GM23248 (cell line): ENCODE measurements around the gene SERPINH1. TPM values are rescaled to one million over a fixed set of nuclear protein-coding genes. Genes with fewer than 3 reads are reported as not detected.

ENCODE experiments used
- DNase-seq: peaks from one replicate; pipeline ENCODE4 v3.0.0-alpha.2; 2015
- H2AFZ ChIP-seq: fragments of 200-600 bp; sonication (generic); 2 replicates; pipeline ENCODE4 v1.6.1; 2016; ENCODE audit warnings: antibody characterized with exemption
- H3F3A ChIP-seq: fragments of 200-600 bp; sonication (generic); 2 replicates; pipeline ENCODE4 v1.6.1; 2016; ENCODE audit warnings: mild to moderate bottlenecking, antibody characterized with exemption, mixed run types; ENCODE audit not compliant: insufficient read depth
- H3K27ac ChIP-seq: fragments of 200-600 bp; sonication (generic); 2 replicates; pipeline ENCODE4 v1.5.1; 2016; ENCODE audit warnings: mild to moderate bottlenecking
- H3K27me3 ChIP-seq: fragments of 200-600 bp; sonication (generic); replicated peaks from 2 replicates; pipeline ENCODE4 v1.6.1; 2016; ENCODE audit warnings: mild to moderate bottlenecking; ENCODE audit not compliant: insufficient read depth
- H3K36me3 ChIP-seq: fragments of 200-600 bp; sonication (generic); 2 replicates; pipeline ENCODE4 v1.6.1; 2016; ENCODE audit warnings: low read depth, mild to moderate bottlenecking
- H3K4me1 ChIP-seq: fragments of 200-600 bp; sonication (generic); 2 replicates; pipeline ENCODE4 v1.6.1; 2016; ENCODE audit warnings: mild to moderate bottlenecking; ENCODE audit not compliant: insufficient read depth
- H3K4me2 ChIP-seq: fragments of 200-600 bp; sonication (generic); one replicate; pipeline ENCODE4 v1.6.1; 2016; ENCODE audit warnings: mild to moderate bottlenecking; ENCODE audit not compliant: unreplicated experiment
- H3K4me3 ChIP-seq: fragments of 200-600 bp; sonication (generic); 2 replicates; pipeline ENCODE4 v1.5.1; 2016; ENCODE audit warnings: mild to moderate bottlenecking
- H3K79me2 ChIP-seq: fragments of 200-600 bp; sonication (generic); 2 replicates; pipeline ENCODE4 v1.6.1; 2016; ENCODE audit warnings: mild to moderate bottlenecking; ENCODE audit not compliant: insufficient read depth
- H3K9ac ChIP-seq: fragments of 200-600 bp; sonication (generic); 2 replicates; pipeline ENCODE4 v1.6.1; 2016; ENCODE audit warnings: mild to moderate bottlenecking
- H3K9me2 ChIP-seq: fragments of 200-600 bp; sonication (generic); 2 replicates; pipeline ENCODE4 v1.6.1; 2016; ENCODE audit warnings: mixed run types, mild to moderate bottlenecking, moderate library complexity; ENCODE audit not compliant: insufficient read depth
- H3K9me3 ChIP-seq: fragments of 200-600 bp; sonication (generic); one replicate; pipeline ENCODE4 v1.6.1; 2017; ENCODE audit warnings: low read depth
- H4K20me1 ChIP-seq: fragments of 200-600 bp; sonication (generic); 2 replicates; pipeline ENCODE4 v1.6.0; 2016; ENCODE audit not compliant: insufficient read depth
- EZH2 ChIP-seq: fragments of 200-600 bp; sonication (generic); IDR thresholded peaks from 2 replicates; pipeline ENCODE4 v1.6.1; 2018; ENCODE audit warnings: antibody characterized with exemption, mild to moderate bottlenecking; ENCODE audit not compliant: insufficient read depth, poor library complexity, severe bottlenecking
- EZH2phosphoT487 ChIP-seq: fragments of 200-600 bp; sonication (generic); IDR thresholded peaks from 2 replicates; pipeline ENCODE4 v1.6.1; 2018; ENCODE audit warnings: antibody characterized with exemption, moderate library complexity, mild to moderate bottlenecking, low read depth; ENCODE audit not compliant: insufficient read depth
- WGBS, 2 experiments: methylation state at CpG; one replicate each; pipeline ENCODE4 v1.1.6; 2015 to 2017; ENCODE audit warnings: low lambda C conversion rate in 2 of 2, low coverage in 1 of 2; ENCODE audit errors: missing lambda C conversion rate in 2 of 2; 5-methylcytosine and 5-hydroxymethylcytosine counted together
- in situ Hi-C: fragments of 300-500 bp; cut with MboI; formaldehyde crosslinking; loops from 2 replicates; pipeline ENCODE4 v1.15.0; 2020
- polyA plus RNA-seq: library from polyadenylated mRNA; unstranded; fragments of >200 nt; fragmentation: Nextera tagmentation; extraction: Ambion mirVana; gene quantifications from 2 replicates; pipeline ENCODE4 v1.2.1, GENCODE V29; 2016
- total RNA-seq: library from RNA; depleted of rRNA; stranded (reverse); fragments of >200 nt; shearing (Covaris generic); gene quantifications from 2 replicates; pipeline ENCODE4 v1.2.3, GENCODE V29; 2014

SERPINH1 gene
- total and polyA plus RNA-seq, 2 experiments from 2014 or later: 520 to 1,872 TPM

DNA sequence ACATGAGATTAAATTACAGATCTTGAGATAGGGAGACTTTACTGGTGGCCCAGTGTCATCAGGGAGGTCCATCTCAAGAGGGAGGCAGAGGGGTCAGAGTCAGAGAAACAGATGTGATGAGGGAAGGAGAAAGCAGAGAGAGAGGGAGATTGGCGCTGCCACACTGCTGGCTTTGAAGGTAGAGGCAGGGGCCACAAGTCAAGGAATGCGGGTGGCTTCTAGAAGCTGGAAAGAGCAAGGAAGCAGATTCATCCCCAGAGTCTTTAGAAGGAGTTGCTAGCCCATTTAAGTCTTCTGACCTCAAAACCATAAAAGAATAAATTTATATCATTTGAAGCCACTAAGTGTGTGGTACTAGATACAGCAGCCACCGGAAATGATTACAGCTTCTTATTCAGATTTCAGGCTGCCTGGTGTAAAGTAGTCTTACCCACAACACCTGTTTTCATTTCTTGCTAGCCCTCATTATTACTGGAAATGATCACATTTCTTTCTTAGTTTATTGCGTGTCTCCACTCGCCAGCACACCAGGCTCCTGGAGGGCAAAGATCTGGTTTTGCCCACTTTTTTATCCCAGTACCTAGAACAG is 12.6 kb upstream of the SERPINH1 start:
- Histone ChIP-seq H2AFZ (no peak overlapping the region), H3K36me3 (no peaks in the 10 kb centered on the region), H3K9me2 (no peaks in the 10 kb centered on the region), H3K79me2 (no peaks in the 10 kb centered on the region), H3K4me3 (no peak overlapping the region), H3K27me3 (no peaks in the 10 kb centered on the region), H3K4me2 (no peak overlapping the region), H3F3A (peaks cover 7% of the 10 kb centered on the region; the same call in 1 of the 2 replicates), H3K4me1 (0 out of 2 replicates have a peak, but pooled peaks cover 4% of the 10 kb centered on the region), H3K9ac (no peak overlapping the region), H3K9me3 (no peaks in the 10 kb centered on the region), H3K27ac (no peak overlapping the region), H4K20me1 (no peaks in the 10 kb centered on the region)
- no peak for DNase-seq
- TF ChIP-seq EZH2phosphoT487 (no peak), EZH2 (no peak)
- in situ Hi-C loops: no loop called here
- whole genome bisulfite sequencing, 2 experiments: 93 to 95% methylated on average over 5 of the region's 5 CpGs

- H2AFZ ChIP-seq: no peak overlapping the region
- H3K27ac ChIP-seq: no peak overlapping the region
- in situ Hi-C loops: no loop called here
- no peak for TF ChIP-seq EZH2phosphoT487
- no peak for TF ChIP-seq EZH2
- peaks cover 26% of the 10 kb centered on the region; the same call in 1 of the 2 replicates for H3F3A ChIP-seq
- peaks cover 26% of the 10 kb centered on the region for H3K4me1 ChIP-seq
- 78 to 84% methylated on average over 6 of the region's 6 CpGs for WGBS, 2 experiments
- no peaks in the 10 kb centered on the region for H3K36me3 ChIP-seq
- H3K9ac ChIP-seq: no peak overlapping the region
- no peaks in the 10 kb centered on the region for H4K20me1 ChIP-seq
- H3K4me2 ChIP-seq: no peak overlapping the region
- no peak overlapping the region for H3K4me3 ChIP-seq
- no peaks in the 10 kb centered on the region for H3K27me3 ChIP-seq
- no peaks in the 10 kb centered on the region for H3K9me3 ChIP-seq
- DNase-seq: peak; percentile 19
- no peaks in the 10 kb centered on the region for H3K9me2 ChIP-seq
- no peaks in the 10 kb centered on the region for H3K79me2 ChIP-seq
These were observed 8.9 kb upstream of the SERPINH1 start for GRCh38 chr11:75553182-75553581.

GRCh38 chr11:75553889-75554257 is 8.2 kb upstream of the SERPINH1 start:
- peak overlapping the region; percentile 38 for H3K27ac ChIP-seq

GRCh38 chr11:75554258-75555022 is 7.6 kb upstream of the SERPINH1 start:
- Histone ChIP-seq H3K4me2 (peak overlapping the region; percentile 55), H3K4me1 (peaks cover 38% of the 10 kb centered on the region), H3K27ac (peak overlapping the region; percentile 86), H3K9me2 (no peaks in the 10 kb centered on the region), H3K36me3 (no peaks in the 10 kb centered on the region), H3K9me3 (no peaks in the 10 kb centered on the region), H3K9ac (peak overlapping the region; percentile 75), H3F3A (peaks cover 39% of the 10 kb centered on the region), H4K20me1 (no peaks in the 10 kb centered on the region), H2AFZ (peak overlapping the region; percentile 73), H3K27me3 (no peaks in the 10 kb centered on the region), H3K4me3 (peak overlapping the region; percentile 35), H3K79me2 (no peaks in the 10 kb centered on the region)
- DNase-seq: peak; percentile 98
- WGBS, 2 experiments: 8 to 10% methylated on average over 18 to 21 of the region's 21 CpGs
- TF ChIP-seq EZH2phosphoT487 (no peak), EZH2 (no peak)
- in situ Hi-C loops: no loop called here

More at GRCh38 chr11:75553889-75554257, 8.2 kb upstream of the SERPINH1 start:
- Histone ChIP-seq H3K79me2 (no peaks in the 10 kb centered on the region), H3K36me3 (no peaks in the 10 kb centered on the region), H3K9me2 (no peaks in the 10 kb centered on the region), H3K4me3 (no peak overlapping the region), H4K20me1 (no peaks in the 10 kb centered on the region), H3K4me2 (peak overlapping the region; percentile 16), H3K9ac (no peak overlapping the region), H3K9me3 (no peaks in the 10 kb centered on the region), H3K4me1 (peaks cover 33% of the 10 kb centered on the region), H3K27me3 (no peaks in the 10 kb centered on the region), H2AFZ (no peak overlapping the region), H3F3A (peaks cover 33% of the 10 kb centered on the region)
- no peak for TF ChIP-seq EZH2
- in situ Hi-C loops: no loop called here
- DNase-seq: no peak
- 0% methylated on average over 1 of the region's 1 CpG for WGBS, 2 experiments
